IPS DF 19.7 (cell line): ENCODE measurements around the gene PLEKHG5.

Experiments
- DNase-seq: peaks from one replicate; pipeline ENCODE4 v3.0.0-alpha.2; 2013; ENCODE audit warnings: low read depth, low spot score

The PLEKHG5 gene

GRCh38 chr1:6424619-6425593 lies 66.6 kb downstream of the PLEKHG5 start, which contains the start of gene ESPN:
TSS of gene ESPN (plus strand) at chr1:6424776. CDS start at chr1:6424956, 180 bp downstream.
- no peak for DNase-seq

DNA sequence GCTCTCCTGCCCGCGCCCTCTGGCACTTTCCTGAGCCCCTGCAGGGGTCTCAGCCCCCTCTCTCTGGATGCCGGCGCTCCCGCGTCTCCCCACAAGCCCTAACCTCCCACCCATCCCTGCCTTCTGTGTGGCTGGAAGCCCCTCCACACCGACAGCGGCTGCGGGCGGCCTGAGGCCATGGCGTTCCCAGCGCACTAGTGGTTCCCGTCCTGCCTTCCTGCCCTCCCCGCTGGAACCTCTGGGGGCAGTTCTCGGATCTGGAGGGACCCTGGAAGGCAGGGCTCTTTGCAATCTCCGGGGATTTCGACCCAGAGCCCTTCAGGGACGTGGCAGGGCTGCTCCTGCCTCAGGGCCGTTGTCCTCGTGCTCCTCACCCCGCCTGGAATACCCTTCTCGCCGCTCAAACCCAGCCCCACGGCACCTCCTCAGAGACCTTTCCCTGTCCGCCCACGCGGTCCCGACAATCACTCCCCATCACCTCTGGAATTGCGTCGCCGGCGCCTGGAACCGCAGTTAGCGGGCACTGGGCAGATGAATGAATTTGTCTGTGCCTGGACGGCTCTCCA lies 67.4 kb downstream of the PLEKHG5 start:
- no peak for DNase-seq

GRCh38 chr1:6423321-6423999 lies 68.0 kb downstream of the PLEKHG5 start:
- no peak for DNase-seq

- no peak for DNase-seq
Measured at GRCh38 chr1:6421266-6421665, 70.2 kb downstream of the PLEKHG5 start.

- DNase-seq: no peak
Measured at GRCh38 chr1:6420454-6421042, 70.9 kb downstream of the PLEKHG5 start.

DNA sequence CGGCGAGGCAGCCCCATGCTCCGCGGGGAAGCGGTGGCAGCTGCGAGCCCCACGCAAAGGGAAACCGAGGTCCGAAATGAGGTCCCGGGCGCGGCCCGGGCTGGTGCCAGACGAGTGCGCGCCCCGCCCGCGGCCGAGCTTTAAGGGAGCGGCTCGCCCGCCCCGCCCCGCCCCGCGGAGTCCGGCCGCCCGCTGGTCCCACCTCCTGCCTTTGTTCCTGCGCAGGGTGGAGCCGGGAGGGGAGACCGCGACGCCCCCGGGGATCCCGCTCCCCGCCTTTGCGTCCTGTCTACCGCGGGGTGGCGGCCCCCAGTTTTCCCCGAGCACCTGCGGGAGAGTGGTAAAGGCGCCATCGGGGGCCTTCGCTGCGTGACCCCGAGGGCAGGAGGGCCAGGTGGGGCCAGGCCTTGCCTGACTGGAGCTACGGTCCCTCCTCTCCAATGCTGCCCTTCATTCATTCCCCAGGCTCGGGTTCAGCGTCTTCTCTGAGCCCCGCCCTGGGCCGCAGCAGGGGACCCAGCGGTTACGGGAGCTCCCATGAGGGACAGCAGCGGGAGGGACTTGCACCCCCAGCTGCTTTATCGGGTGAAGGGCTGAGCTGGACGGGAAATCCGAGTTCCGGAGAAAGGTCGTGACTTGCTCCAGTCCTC lies 71.5 kb downstream of the PLEKHG5 start, which contains the start of gene HES2:
HES2 (minus strand) TSS at position 116 of the 650 bp plus-strand sequence; CDS start at position 17, 99 bp downstream.
- no peak for DNase-seq

GRCh38 chr1:6419397-6419803 lies 72.1 kb downstream of the PLEKHG5 start:
- no peak for DNase-seq

DNA sequence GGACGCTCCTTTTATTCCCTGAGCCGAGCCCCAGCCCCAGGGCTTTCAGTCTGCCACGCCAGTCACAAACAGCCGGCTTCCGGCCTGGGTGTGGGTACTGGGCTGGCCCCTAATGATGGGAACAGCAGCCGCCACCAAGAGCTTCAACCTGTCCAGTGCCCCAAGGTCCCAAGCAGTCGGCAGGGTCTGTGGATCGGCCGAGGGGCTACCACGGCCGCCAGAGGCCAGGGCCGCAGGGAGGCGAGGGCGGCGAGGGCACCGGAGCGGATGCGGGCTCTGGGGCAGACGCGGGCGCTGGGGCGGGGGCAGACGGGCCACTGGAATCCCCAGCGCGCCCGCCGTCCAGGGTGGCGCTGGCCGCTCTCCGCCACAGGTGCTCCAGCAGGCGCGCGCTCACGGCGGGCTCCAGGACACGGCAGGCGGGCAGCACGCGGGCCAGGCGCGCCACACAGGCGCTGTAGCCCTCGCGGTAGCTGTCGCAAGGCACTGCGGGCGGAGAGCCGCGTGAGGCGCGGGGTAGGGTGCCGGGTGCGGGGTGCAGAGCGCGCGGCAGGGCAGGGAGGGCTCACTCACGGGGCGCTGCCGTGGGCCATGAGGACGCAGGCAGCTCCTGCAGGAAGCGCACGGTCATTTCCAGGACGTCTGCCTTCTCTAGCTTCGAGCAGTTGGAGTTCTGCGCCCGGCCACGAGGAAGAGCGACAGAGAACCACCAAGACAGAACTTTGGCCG lies 72.6 kb downstream of the PLEKHG5 start:
- DNase-seq: no peak

DNA sequence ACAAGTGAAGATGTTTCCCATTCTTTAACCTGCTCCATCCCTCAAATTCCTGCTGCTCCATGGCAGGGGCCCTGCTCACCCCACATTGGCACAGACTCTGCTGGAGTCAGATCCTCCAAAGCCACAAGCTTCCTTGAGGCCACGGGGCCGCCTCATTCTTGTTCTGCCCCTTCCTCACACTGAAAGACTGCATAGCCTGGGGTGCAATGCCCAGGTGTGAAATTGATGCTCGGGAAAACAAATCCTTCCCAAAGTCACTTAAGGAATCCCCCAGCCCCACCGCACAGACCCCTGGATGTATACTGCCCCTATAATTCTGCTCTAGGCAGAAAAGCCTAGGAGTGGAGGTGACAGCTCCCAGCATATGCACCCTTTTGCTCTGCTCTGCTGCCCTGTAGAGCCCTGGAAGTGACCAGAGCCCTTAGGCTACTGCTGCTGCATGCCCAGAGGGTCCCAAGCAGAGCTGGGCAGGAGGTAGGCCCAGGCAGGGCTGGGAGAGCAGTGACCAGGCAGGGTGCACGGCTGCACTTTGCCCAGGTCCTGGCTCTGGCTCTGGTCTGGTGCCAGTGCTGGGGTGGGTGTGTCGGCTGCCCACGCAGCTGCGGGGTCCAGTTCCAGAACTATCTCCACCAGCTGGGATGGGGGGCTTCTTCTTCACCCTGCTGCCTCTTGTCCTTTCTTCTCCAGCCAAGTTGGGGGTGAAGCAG lies 73.4 kb downstream of the PLEKHG5 start:
- no peak for DNase-seq
